HL-60 (cell line): ENCODE measurements around the gene CBR3.

Experiments
- CTCF ChIP-seq: IDR thresholded peaks from one replicate; pipeline ENCODE4 v1.5.1; 2011; ENCODE audit warnings: low read length, control low read depth, inconsistent platforms; ENCODE audit not compliant: insufficient read depth
- REST ChIP-seq: IDR thresholded peaks from 2 replicates; pipeline ENCODE4 v1.6.1; 2012; ENCODE audit warnings: low read depth; ENCODE audit not compliant: insufficient replicate concordance

- TF ChIP-seq CTCF (no peak), REST (peak; percentile 54)
Observed at GRCh38 chr21:36149788-36150711, 15.2 kb downstream of the CBR3 start.
